Measurements from ENCODE around the gene CRELD2. TPM values are rescaled to one million over a fixed set of nuclear protein-coding genes. Genes with fewer than 3 reads are reported as not detected.

The CRELD2 gene
- total and polyA plus RNA-seq, 2 of the 4 experiments (the other 2 are of a cell fraction), result 36.2 to 70.7 TPM

DNA sequence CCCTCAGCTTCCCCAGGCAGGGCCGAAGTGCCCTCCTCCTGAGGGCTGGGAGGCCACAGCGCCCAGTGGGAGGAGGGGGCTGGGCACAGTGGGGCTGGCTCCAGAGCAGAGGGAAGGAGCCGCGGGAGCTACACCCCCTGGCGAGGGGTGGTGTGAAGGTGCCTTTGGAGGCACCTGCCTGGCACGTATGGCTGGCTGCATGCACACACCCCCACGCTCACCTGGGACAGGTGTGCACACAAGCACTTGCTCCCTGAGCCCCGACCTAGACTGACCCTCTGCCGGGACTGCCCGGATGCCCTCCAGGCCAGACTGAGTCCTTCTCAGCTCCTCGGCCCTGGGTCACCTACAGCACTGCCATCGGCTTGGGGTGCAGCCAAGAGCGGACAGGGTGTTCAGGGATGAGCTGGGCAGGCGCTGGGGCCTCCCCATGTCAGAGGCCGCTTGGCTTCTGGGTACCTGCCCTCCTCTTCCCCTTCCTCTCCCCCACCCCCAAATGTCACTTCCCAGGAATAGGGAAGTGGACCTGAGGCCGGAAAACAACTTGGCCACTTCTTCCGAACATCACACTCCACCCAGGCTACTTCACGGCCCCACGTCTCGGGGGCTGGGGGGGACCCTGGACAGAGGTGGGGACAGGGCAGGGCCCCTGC is 34.7 kb downstream of the CRELD2 start:
- Histone ChIP-seq H2AK5ac (ENCODE audit: low read depth, low read length) (peak overlapping the region; percentile 99), H2BK120ac (ENCODE audit: low read depth, low read length) (peak overlapping the region; percentile 94), H2AFZ (replicated peaks; ENCODE audit: low read length, poor library complexity) (peak overlapping the region; percentile 91), H4K8ac (ENCODE audit: low read depth in 2 of 2, low read length in 2 of 2) (peak overlapping the region in 1 of 2 experiments; percentile 95; a peak in 2 of 4 replicates), H4K91ac (ENCODE audit: insufficient read depth, low read depth, low read length) (peak overlapping the region; percentile 76), H2BK20ac (ENCODE audit: low read depth, low read length) (peak overlapping the region; percentile 79), H3K14ac (replicated peaks; ENCODE audit: low read depth, low read length) (0 out of 2 replicates have a peak overlapping the region, but pooled peaks have one; percentile 11), H3K79me1 (ENCODE audit: low read depth in 1 of 2, low read length in 2 of 2) (0 out of 4 replicates have a peak, but pooled peaks cover 0 to 4% of the 10 kb centered on the region in 2 experiments), H3K4ac (ENCODE audit: low read depth, low read length) (peak overlapping the region; percentile 100), H3K36me3 (ENCODE audit: control insufficient read depth, insufficient read depth, low read length) (no peaks in the 10 kb centered on the region), H2BK5ac (ENCODE audit: low read depth, low read length, poor library complexity, severe bottlenecking) (peak overlapping the region; percentile 86), H3K9me3 (ENCODE audit: control insufficient read depth, insufficient read depth, low read length) (no peaks in the 10 kb centered on the region), H3K4me1 (ENCODE audit: control insufficient read depth, insufficient read depth, low read length) (peaks cover 40% of the 10 kb centered on the region), H3K27ac (ENCODE audit: insufficient read depth, low read length) (peak overlapping the region; percentile 60; the same call in 1 of the 2 replicates), H3K18ac (ENCODE audit: low read depth, low read length) (peak overlapping the region; percentile 19), H3K9me1 (ENCODE audit: insufficient read depth, low read length) (peaks cover 23% of the 10 kb centered on the region), H4K20me1 (ENCODE audit: insufficient read depth, low read length) (no peaks in the 10 kb centered on the region), H3K27me3 (ENCODE audit: control insufficient read depth, insufficient read depth, low read length) (no peaks in the 10 kb centered on the region), H3K9ac (ENCODE audit: low read depth, low read length) (no peak overlapping the region), H3K4me3 (ENCODE audit: insufficient read depth, low read depth, low read length) (no peak overlapping the region), H3K23ac (ENCODE audit: low read depth, low read length) (no peak overlapping the region), H3K4me2 (ENCODE audit: low read depth, low read length) (no peak overlapping the region), H4K5ac (ENCODE audit: low read depth, low read length) (peak overlapping the region; percentile 64), H2BK15ac (ENCODE audit: low read depth, low read length) (peak overlapping the region; percentile 71; the same call in 2 of the 3 replicates), H3K56ac (ENCODE audit: extremely low read depth, insufficient read depth, low read length) (no peak overlapping the region), H2AK9ac (replicated peaks; ENCODE audit: low read depth, low read length, poor library complexity) (peak overlapping the region; percentile 99)
- ATAC-seq (ENCODE audit: low read depth) (no peak), DNase-seq (no peak)
- ChIA-PET CTCF (no interaction called here), POLR2A (ENCODE audit: unreplicated experiment) (no interaction called here)
- WGBS, 2 experiments (ENCODE audit: extremely low coverage in 2 of 2, insufficient read length in 1 of 2), result 87% methylated on average over 6 of the region's 20 CpGs; no CpG with 5 or more reads in 1 of the 2 experiments
- intact Hi-C loops (cut with micrococcal nuclease) (no loop called here), in situ Hi-C loops (cut with MboI; ENCODE audit: low sequenced_read_pairs) (no loop called here), dilution Hi-C loops (cut with HindIII; ENCODE audit: low sequenced_read_pairs, unreplicated experiment) (no loop called here)
- BruUV-seq (replicated peaks), result no TSS peak
- TF ChIP-seq FOS (IDR thresholded peaks at IDR 0.05; ENCODE audit: low read depth, low read length), result no peak
- TF ChIP-seq RFX5 (IDR thresholded peaks at IDR 0.05; ENCODE audit: low read depth, low read length), result no peak
- no peak for TF ChIP-seq CEBPB (IDR thresholded peaks at IDR 0.05; ENCODE audit: low read depth, low read length)
- TF ChIP-seq NFE2L2 (IDR thresholded peaks at IDR 0.05; ENCODE audit: low read depth, low read length), result no peak
- TF ChIP-seq, protein P1, sequence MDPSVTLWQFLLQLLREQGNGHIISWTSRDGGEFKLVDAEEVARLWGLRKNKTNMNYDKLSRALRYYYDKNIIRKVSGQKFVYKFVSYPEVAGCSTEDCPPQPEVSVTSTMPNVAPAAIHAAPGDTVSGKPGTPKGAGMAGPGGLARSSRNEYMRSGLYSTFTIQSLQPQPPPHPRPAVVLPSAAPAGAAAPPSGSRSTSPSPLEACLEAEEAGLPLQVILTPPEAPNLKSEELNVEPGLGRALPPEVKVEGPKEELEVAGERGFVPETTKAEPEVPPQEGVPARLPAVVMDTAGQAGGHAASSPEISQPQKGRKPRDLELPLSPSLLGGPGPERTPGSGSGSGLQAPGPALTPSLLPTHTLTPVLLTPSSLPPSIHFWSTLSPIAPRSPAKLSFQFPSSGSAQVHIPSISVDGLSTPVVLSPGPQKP (IDR thresholded peaks at IDR 0.05; ENCODE audit: borderline replicate concordance, low read depth, low read length), result no peak
- TF ChIP-seq POLR2A (IDR thresholded peaks at IDR 0.05; ENCODE audit: low read depth, low read length), result no peak
- TF ChIP-seq, protein P2, sequence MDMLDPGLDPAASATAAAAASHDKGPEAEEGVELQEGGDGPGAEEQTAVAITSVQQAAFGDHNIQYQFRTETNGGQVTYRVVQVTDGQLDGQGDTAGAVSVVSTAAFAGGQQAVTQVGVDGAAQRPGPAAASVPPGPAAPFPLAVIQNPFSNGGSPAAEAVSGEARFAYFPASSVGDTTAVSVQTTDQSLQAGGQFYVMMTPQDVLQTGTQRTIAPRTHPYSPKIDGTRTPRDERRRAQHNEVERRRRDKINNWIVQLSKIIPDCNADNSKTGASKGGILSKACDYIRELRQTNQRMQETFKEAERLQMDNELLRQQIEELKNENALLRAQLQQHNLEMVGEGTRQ (IDR thresholded peaks at IDR 0.05; ENCODE audit: low read depth, low read length), result no peak
- TF ChIP-seq RAD21 (IDR thresholded peaks at IDR 0.05; ENCODE audit: low read length), result no peak
- no peak for TF ChIP-seq MAFK (IDR thresholded peaks at IDR 0.05; ENCODE audit: low read depth, low read length)
- no peak for TF ChIP-seq MXI1 (IDR thresholded peaks at IDR 0.05; ENCODE audit: borderline replicate concordance, low read depth, low read length)
- no peak for TF ChIP-seq MAZ (IDR thresholded peaks at IDR 0.05; ENCODE audit: borderline replicate concordance, low read depth, low read length)
- no peak for TF ChIP-seq CHD1 (IDR thresholded peaks at IDR 0.05; ENCODE audit: low read depth, low read length)
- no peak for TF ChIP-seq SMC3 (IDR thresholded peaks at IDR 0.05; ENCODE audit: low read depth, low read length)
- no peak for TF ChIP-seq BHLHE40 (IDR thresholded peaks at IDR 0.05; ENCODE audit: low read depth, low read length)
- TF ChIP-seq, protein P3, sequence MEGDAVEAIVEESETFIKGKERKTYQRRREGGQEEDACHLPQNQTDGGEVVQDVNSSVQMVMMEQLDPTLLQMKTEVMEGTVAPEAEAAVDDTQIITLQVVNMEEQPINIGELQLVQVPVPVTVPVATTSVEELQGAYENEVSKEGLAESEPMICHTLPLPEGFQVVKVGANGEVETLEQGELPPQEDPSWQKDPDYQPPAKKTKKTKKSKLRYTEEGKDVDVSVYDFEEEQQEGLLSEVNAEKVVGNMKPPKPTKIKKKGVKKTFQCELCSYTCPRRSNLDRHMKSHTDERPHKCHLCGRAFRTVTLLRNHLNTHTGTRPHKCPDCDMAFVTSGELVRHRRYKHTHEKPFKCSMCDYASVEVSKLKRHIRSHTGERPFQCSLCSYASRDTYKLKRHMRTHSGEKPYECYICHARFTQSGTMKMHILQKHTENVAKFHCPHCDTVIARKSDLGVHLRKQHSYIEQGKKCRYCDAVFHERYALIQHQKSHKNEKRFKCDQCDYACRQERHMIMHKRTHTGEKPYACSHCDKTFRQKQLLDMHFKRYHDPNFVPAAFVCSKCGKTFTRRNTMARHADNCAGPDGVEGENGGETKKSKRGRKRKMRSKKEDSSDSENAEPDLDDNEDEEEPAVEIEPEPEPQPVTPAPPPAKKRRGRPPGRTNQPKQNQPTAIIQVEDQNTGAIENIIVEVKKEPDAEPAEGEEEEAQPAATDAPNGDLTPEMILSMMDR (conservative IDR thresholded peaks at IDR 0.05; ENCODE audit: low read depth, low read length), result no peak

Data from IMR-90 (cell line).